GM12878 (cell line): ENCODE data around the gene KDM5C. TPM values are rescaled to one million over a fixed set of nuclear protein-coding genes. Genes with fewer than 3 reads are reported as not detected.

Experiments
- ATAC-seq: fragments of 200-7000 bp; cut with Tn5 transposase; 3 replicates; pipeline ENCODE4 v1.9.1; 2020; ENCODE audit warnings: mild to moderate bottlenecking, moderate library complexity
- BruUV-seq: library from RNA; stranded (reverse); fragments of 400-500 nt; replicated peaks from 2 replicates; lab custom pipeline; 2021; lab: Mats Ljungman, UMichigan
- CTCF ChIA-PET: fragments of 300-600 bp; sonication (Branson Sonifier 250); formaldehyde crosslinking; extraction: SDS; loops from one replicate; lab custom pipeline; 2021; ENCODE audit warnings: inconsistent platforms; lab: Yijun Ruan, JAX
- POLR2A ChIA-PET: fragments of 350-600 bp; formaldehyde crosslinking; extraction: SDS; loops from one replicate; lab custom pipeline; 2021; ENCODE audit warnings: inconsistent platforms; lab: Charles Lee
- RAD21 ChIA-PET: fragments of 300-600 bp; sonication (Branson Sonifier 250); formaldehyde crosslinking; loops from one replicate; lab custom pipeline; 2023; ENCODE audit warnings: antibody characterized with exemption; ENCODE audit not compliant: unreplicated experiment; lab: Charles Lee
- SMC1A ChIA-PET: fragments of 300-600 bp; sonication (Branson Sonifier 250); formaldehyde crosslinking; loops from one replicate; lab custom pipeline; 2023; ENCODE audit not compliant: unreplicated experiment, uncharacterized antibody; lab: Charles Lee
- DNase-seq: peaks from one replicate; pipeline ENCODE4 v3.0.0-alpha.2; 2011; ENCODE audit warnings: low read depth, low spot score
- FAIRE-seq: peaks from 3 replicates; lab custom pipeline; 2011; peaks lifted over from hg19 to GRCh38; lab: Jason Lieb, UNC
- H2AFZ ChIP-seq: 2 replicates; pipeline ENCODE4 v1.6.0; 2011; ENCODE audit warnings: low read depth, low read length, control low read depth; ENCODE audit not compliant: control insufficient read depth
- H3K27ac ChIP-seq: 2 replicates; pipeline ENCODE4 v1.5.1; 2011; ENCODE audit warnings: control low read depth; ENCODE audit not compliant: control insufficient read depth, insufficient read depth
- H3K27me3 ChIP-seq, 2 experiments: replicated peaks in 1 of 2; 2 replicates each; pipeline versions ENCODE4 v1.6.0 to v1.6.1; 2011; ENCODE audit warnings: low read length in 1 of 2; ENCODE audit not compliant: control insufficient read depth in 2 of 2, insufficient read depth in 2 of 2
- H3K36me3 ChIP-seq, 2 experiments: 2 replicates each; pipeline ENCODE4 v1.5.1; 2011; ENCODE audit warnings: low read length in 1 of 2; ENCODE audit not compliant: control insufficient read depth in 2 of 2, insufficient read depth in 2 of 2
- H3K4me1 ChIP-seq: 2 replicates; pipeline ENCODE4 v1.6.1; 2011; ENCODE audit warnings: mild to moderate bottlenecking, low read length, moderate library complexity, mixed read lengths; ENCODE audit not compliant: control insufficient read depth, insufficient read depth
- H3K4me2 ChIP-seq: 2 replicates; pipeline ENCODE4 v1.6.0; 2011; ENCODE audit warnings: control low read depth; ENCODE audit not compliant: control insufficient read depth, insufficient read depth
- H3K4me3 ChIP-seq: fragments of 200-600 bp; sonication (generic); 2 replicates; pipeline ENCODE4 v1.5.1; 2016
- H3K79me2 ChIP-seq: 2 replicates; pipeline ENCODE4 v1.6.0; 2011; ENCODE audit warnings: low read length; ENCODE audit not compliant: control insufficient read depth, insufficient read depth
- H3K9ac ChIP-seq: 2 replicates; pipeline ENCODE4 v1.8.0; 2011; ENCODE audit warnings: low read length, control low read depth, mixed read lengths; ENCODE audit not compliant: control insufficient read depth, insufficient read depth
- H3K9me3 ChIP-seq: replicated peaks from 3 replicates; pipeline ENCODE4 v1.5.1; 2011; ENCODE audit warnings: mild to moderate bottlenecking, low read length; ENCODE audit not compliant: control insufficient read depth, insufficient read depth
- H4K20me1 ChIP-seq: 2 replicates; pipeline ENCODE4 v1.6.0; 2011; ENCODE audit not compliant: control insufficient read depth, insufficient read depth
- ATF7 ChIP-seq: fragments of 450-650 bp; IDR thresholded peaks from 2 replicates; pipeline ENCODE4 v1.6.1; 2016; ENCODE audit warnings: low read depth, mild to moderate bottlenecking
- BHLHE40 ChIP-seq, 2 experiments: fragments of 450-650 bp in 1 of 2; IDR thresholded peaks; 2 replicates each; pipeline ENCODE4 v1.6.1; 2011 to 2017; ENCODE audit warnings: low read depth in 2 of 2, borderline replicate concordance in 1 of 2, improper control_type of control experiment in 1 of 2, low read length in 1 of 2, mild to moderate bottlenecking in 1 of 2
- EED ChIP-seq: sonication (generic); IDR thresholded peaks from 2 replicates; pipeline ENCODE4 v1.6.1; 2016; ENCODE audit warnings: antibody characterized with exemption, low read depth
- ETV6 ChIP-seq, 2 experiments: fragments of 450-650 bp in 1 of 2; IDR thresholded peaks in 1 of 2; conservative IDR thresholded peaks in 1 of 2; 2 replicates each; pipeline ENCODE4 v1.6.1; 2014; ENCODE audit warnings: antibody characterized with exemption in 1 of 2, borderline replicate concordance in 1 of 2, low read depth in 1 of 2, mild to moderate bottlenecking in 1 of 2, moderate library complexity in 1 of 2
- KLF5 ChIP-seq: fragments of 450-650 bp; IDR thresholded peaks from 2 replicates; pipeline ENCODE4 v1.6.1; 2014; ENCODE audit warnings: mild to moderate bottlenecking; ENCODE audit not compliant: partially characterized antibody
- MEF2B ChIP-seq: fragments of 450-650 bp; IDR thresholded peaks from 2 replicates; pipeline ENCODE4 v1.6.1; 2018; ENCODE audit warnings: mild to moderate bottlenecking, moderate library complexity; ENCODE audit not compliant: partially characterized antibody, poor library complexity, severe bottlenecking
- NFXL1 ChIP-seq: fragments of 450-650 bp; IDR thresholded peaks from 2 replicates; pipeline ENCODE4 v1.6.1; 2017; ENCODE audit warnings: antibody characterized with exemption, mild to moderate bottlenecking, borderline replicate concordance
- NKRF ChIP-seq: fragments of 450-650 bp; conservative IDR thresholded peaks from 2 replicates; pipeline ENCODE4 v1.6.1; 2017; ENCODE audit warnings: mild to moderate bottlenecking, moderate library complexity
- NR2C1 ChIP-seq: fragments of 450-650 bp; IDR thresholded peaks from 2 replicates; pipeline ENCODE4 v1.6.1; 2017; ENCODE audit warnings: antibody characterized with exemption, mild to moderate bottlenecking, moderate library complexity
- PAX8 ChIP-seq: fragments of 450-650 bp; IDR thresholded peaks from 2 replicates; pipeline ENCODE4 v1.6.1; 2017; ENCODE audit warnings: mild to moderate bottlenecking, moderate library complexity
- SMARCA5 ChIP-seq: fragments of 450-650 bp; IDR thresholded peaks from 2 replicates; pipeline ENCODE4 v1.6.1; 2017; ENCODE audit warnings: mild to moderate bottlenecking
- SREBF1 ChIP-seq: IDR thresholded peaks from 2 replicates; pipeline ENCODE4 v1.6.1; 2012; ENCODE audit warnings: mild to moderate bottlenecking, low read length
- SUPT20H ChIP-seq: IDR thresholded peaks from 2 replicates; pipeline ENCODE4 v1.6.1; 2011; ENCODE audit warnings: low read depth, mild to moderate bottlenecking, low read length, moderate library complexity, borderline replicate concordance; ENCODE audit not compliant: control insufficient read depth
- ZBTB4 ChIP-seq: fragments of 450-650 bp; formaldehyde crosslinking; IDR thresholded peaks from 2 replicates; pipeline ENCODE4 v1.4.0; 2022; ENCODE audit warnings: mild to moderate bottlenecking, moderate library complexity
- ZNF24 ChIP-seq: fragments of 450-650 bp; IDR thresholded peaks from 2 replicates; pipeline ENCODE4 v1.6.1; 2017; ENCODE audit warnings: antibody characterized with exemption, mild to moderate bottlenecking
- ZNF274 ChIP-seq: IDR thresholded peaks from one replicate; pipeline ENCODE4 v1.8.0; 2011; ENCODE audit not compliant: insufficient read length, insufficient read depth
- WGBS: methylation state at CpG from one replicate; pipeline ENCODE4 v1.1.6; 2016; ENCODE audit warnings: low lambda C conversion rate; ENCODE audit not compliant: insufficient replicate concordance, insufficient coverage; ENCODE audit errors: missing lambda C conversion rate; 5-methylcytosine and 5-hydroxymethylcytosine counted together
- in situ Hi-C: fragments of 300-500 bp; cut with MboI; formaldehyde crosslinking; loops from 9 replicates; pipeline ENCODE4 v1.14.3; 2018; ENCODE audit warnings: mixed read lengths
- intact Hi-C: fragments of 100-400 bp; cut with micrococcal nuclease; formaldehyde crosslinking; loops from one replicate; pipeline ENCODE4 v1.14.2; 2022; ENCODE audit not compliant: unreplicated experiment
- polyA plus RNA-seq, 11 experiments: library from polyadenylated mRNA; depleted of rRNA in 4 of 11; unstranded in 6 of 11; stranded (reverse) in 5 of 11; fragments of >200 nt; fragmentation: Nextera tagmentation in 4 of 11; fragmentation: Illumina TruSeq in 1 of 11; extraction: Ambion mirVana in 4 of 11; extraction: Trizol in 1 of 11; gene quantifications; 1 replicate in 1 of 11; 2 replicates in 10 of 11; pipeline versions ENCODE4 v1.2.1 to v1.2.3, GENCODE V29; 2011 to 2016; ENCODE audit warnings: inconsistent platforms in 2 of 11, missing spikeins in 2 of 11, low read depth in 1 of 11
- total RNA-seq, 4 experiments: library from RNA; depleted of rRNA in 3 of 4; stranded (reverse); fragments of >200 nt in 3 of 4; fragmentation: Illumina TruSeq in 1 of 4; extraction: Trizol in 1 of 4; gene quantifications; 2 replicates each; pipeline versions ENCODE4 v1.2.1 to v1.2.3, GENCODE V29; 2013 to 2021
- TF ChIP-seq, protein P1 (sequence below): fragments of 450-650 bp; IDR thresholded peaks from 2 replicates; pipeline ENCODE4 v1.6.1; 2016; ENCODE audit warnings: mild to moderate bottlenecking

KDM5C gene
- total and polyA plus RNA-seq, 10 of the 15 experiments (the other 5 are each of a cell fraction or from before 2014, with no cell fraction given) = 1.5 to 110 (median 53.0) TPM

GRCh38 chrX:53257670-53258423 is 32.8 kb upstream of the KDM5C start:
- no peak for DNase-seq
- no peak overlapping the region for H3K4me2 ChIP-seq
- TF ChIP-seq ZBTB4 (CRISPR knock-in tag) (no peak), EED (no peak), NKRF (no peak), BHLHE40 (IDR thresholded peaks at IDR 0.05; ENCODE audit: borderline replicate concordance in 1 of 2, low read depth in 2 of 2, low read length in 1 of 2) (no peak), SMARCA5 (no peak), ATF7 (no peak), PAX8 (no peak), ETV6 (conservative IDR thresholded peaks at IDR 0.05 in 1 of 2, IDR thresholded peaks at IDR 0.05 in 1 of 2; ENCODE audit: borderline replicate concordance in 1 of 2, low read depth in 1 of 2) (no peak), ZNF274 (no peak), NR2C1 (no peak), SUPT20H (no peak), MEF2B (no peak), NFXL1 (no peak), ZNF24 (no peak), SREBF1 (no peak), KLF5 (no peak)
- TF ChIP-seq, protein P1, sequence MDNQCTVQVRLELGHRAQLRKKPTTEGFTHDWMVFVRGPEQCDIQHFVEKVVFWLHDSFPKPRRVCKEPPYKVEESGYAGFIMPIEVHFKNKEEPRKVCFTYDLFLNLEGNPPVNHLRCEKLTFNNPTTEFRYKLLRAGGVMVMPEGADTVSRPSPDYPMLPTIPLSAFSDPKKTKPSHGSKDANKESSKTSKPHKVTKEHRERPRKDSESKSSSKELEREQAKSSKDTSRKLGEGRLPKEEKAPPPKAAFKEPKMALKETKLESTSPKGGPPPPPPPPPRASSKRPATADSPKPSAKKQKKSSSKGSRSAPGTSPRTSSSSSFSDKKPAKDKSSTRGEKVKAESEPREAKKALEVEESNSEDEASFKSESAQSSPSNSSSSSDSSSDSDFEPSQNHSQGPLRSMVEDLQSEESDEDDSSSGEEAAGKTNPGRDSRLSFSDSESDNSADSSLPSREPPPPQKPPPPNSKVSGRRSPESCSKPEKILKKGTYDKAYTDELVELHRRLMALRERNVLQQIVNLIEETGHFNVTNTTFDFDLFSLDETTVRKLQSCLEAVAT = no peak

More at GRCh38 chrX:53257670-53258423, 32.8 kb upstream of the KDM5C start:
- H3K4me3 ChIP-seq = no peak overlapping the region
- H3K27me3 ChIP-seq = peaks cover 0 to 2% of the 10 kb centered on the region in 2 experiments; a peak in 2 of 4 replicates
- no peak overlapping the region for H3K9ac ChIP-seq
- no peaks in the 10 kb centered on the region for H3K36me3 ChIP-seq
- no peaks in the 10 kb centered on the region for H4K20me1 ChIP-seq
- ChIA-PET POLR2A (no interaction called here), SMC1A (interaction anchor here (1.4 kb wide), 1 partner anchor 11 kb away, joined by 3 read pairs; no protein-coding TSS in a partner anchor), RAD21 (no interaction called here), CTCF (no interaction called here)
- H3K4me1 ChIP-seq = no peaks in the 10 kb centered on the region
- WGBS = 29% methylated on average over 6 of the region's 6 CpGs
- H3K27ac ChIP-seq = no peak overlapping the region
- H2AFZ ChIP-seq = no peak overlapping the region
- in situ Hi-C loops (no loop called here), intact Hi-C loops (no loop called here)
- no TSS peak for BruUV-seq
- H3K9me3 ChIP-seq = no peaks in the 10 kb centered on the region
- ATAC-seq (no peak), FAIRE-seq (no peak)
- H3K79me2 ChIP-seq = no peaks in the 10 kb centered on the region
